Measurements from ENCODE around the gene PRSS22. TPM values are rescaled to one million over a fixed set of nuclear protein-coding genes. Genes with fewer than 3 reads are reported as not detected.
A peak's percentile ranks its signal among the peaks of the same experiment; 100 is the strongest.

The PRSS22 gene
- total RNA-seq, 1 donor, result not detected

GRCh38 chr16:2898831-2899563 lies 41.0 kb upstream of the PRSS22 start:
- Histone ChIP-seq H3K27me3 (ENCODE audit: insufficient read depth, low read length) (no peaks in the 10 kb centered on the region), H3K36me3 (ENCODE audit: insufficient read depth, low read length) (peaks cover 11% of the 10 kb centered on the region), H3K9me3 (ENCODE audit: low read depth, low read length) (no peaks in the 10 kb centered on the region), H3K27ac (ENCODE audit: low read depth, low read length) (no peak overlapping the region), H3K4me2 (ENCODE audit: insufficient read depth, low read length) (no peak overlapping the region), H4K20me1 (ENCODE audit: insufficient read depth, low read length) (peaks cover 21% of the 10 kb centered on the region), H3K79me2 (ENCODE audit: insufficient read depth, low read length) (peaks cover 10% of the 10 kb centered on the region), H3K4me1 (ENCODE audit: insufficient read depth, low read length) (peaks cover 15% of the 10 kb centered on the region), H2AFZ (ENCODE audit: low read length) (no peak overlapping the region), H3K4me3 (ENCODE audit: insufficient read depth, low read length) (no peak overlapping the region)
- no peak for TF ChIP-seq CTCF (IDR thresholded peaks at IDR 0.05; ENCODE audit: extremely low read depth, low read depth, low read length)
- DNase-seq (ENCODE audit: insufficient read length, low spot score, missing footprints), result peak; percentile 56

GRCh38 chr16:2897110-2897509 lies 39.1 kb upstream of the PRSS22 start:
- peaks cover 25% of the 10 kb centered on the region for H4K20me1 ChIP-seq (ENCODE audit: insufficient read depth, low read length)
- H3K79me2 ChIP-seq (ENCODE audit: insufficient read depth, low read length), result peaks cover 17% of the 10 kb centered on the region
- peak; percentile 84 for DNase-seq (ENCODE audit: insufficient read length, low spot score, missing footprints)
- H3K4me3 ChIP-seq (ENCODE audit: insufficient read depth, low read length), result no peak overlapping the region
- H3K4me1 ChIP-seq (ENCODE audit: insufficient read depth, low read length), result peaks cover 12% of the 10 kb centered on the region
- H3K27ac ChIP-seq (ENCODE audit: low read depth, low read length), result peak overlapping the region; percentile 48
- no peaks in the 10 kb centered on the region for H3K27me3 ChIP-seq (ENCODE audit: insufficient read depth, low read length)
- no peaks in the 10 kb centered on the region for H3K9me3 ChIP-seq (ENCODE audit: low read depth, low read length)
- TF ChIP-seq CTCF (IDR thresholded peaks at IDR 0.05; ENCODE audit: extremely low read depth, low read depth, low read length), result no peak
- H3K4me2 ChIP-seq (ENCODE audit: insufficient read depth, low read length), result no peak overlapping the region
- H2AFZ ChIP-seq (ENCODE audit: low read length), result no peak overlapping the region
- peaks cover 11% of the 10 kb centered on the region for H3K36me3 ChIP-seq (ENCODE audit: insufficient read depth, low read length)

GRCh38 chr16:2896480-2897010 lies 38.6 kb upstream of the PRSS22 start:
- Histone ChIP-seq H3K9me3 (ENCODE audit: low read depth, low read length) (no peaks in the 10 kb centered on the region), H3K27me3 (ENCODE audit: insufficient read depth, low read length) (no peaks in the 10 kb centered on the region), H3K4me2 (ENCODE audit: insufficient read depth, low read length) (no peak overlapping the region), H3K27ac (ENCODE audit: low read depth, low read length) (peak overlapping the region; percentile 48), H3K4me3 (ENCODE audit: insufficient read depth, low read length) (no peak overlapping the region), H3K36me3 (ENCODE audit: insufficient read depth, low read length) (peaks cover 11% of the 10 kb centered on the region), H4K20me1 (ENCODE audit: insufficient read depth, low read length) (peaks cover 25% of the 10 kb centered on the region), H3K4me1 (ENCODE audit: insufficient read depth, low read length) (peaks cover 12% of the 10 kb centered on the region), H3K79me2 (ENCODE audit: insufficient read depth, low read length) (peaks cover 19% of the 10 kb centered on the region), H2AFZ (ENCODE audit: low read length) (no peak overlapping the region)
- DNase-seq (ENCODE audit: insufficient read length, low spot score, missing footprints), result peak; percentile 46
- no peak for TF ChIP-seq CTCF (IDR thresholded peaks at IDR 0.05; ENCODE audit: extremely low read depth, low read depth, low read length)

GRCh38 chr16:2895813-2896212 lies 37.8 kb upstream of the PRSS22 start:
- Histone ChIP-seq H3K4me1 (ENCODE audit: insufficient read depth, low read length) (peaks cover 15% of the 10 kb centered on the region), H3K27me3 (ENCODE audit: insufficient read depth, low read length) (no peaks in the 10 kb centered on the region), H3K9me3 (ENCODE audit: low read depth, low read length) (no peaks in the 10 kb centered on the region), H3K27ac (ENCODE audit: low read depth, low read length) (no peak overlapping the region), H3K4me3 (ENCODE audit: insufficient read depth, low read length) (no peak overlapping the region), H3K4me2 (ENCODE audit: insufficient read depth, low read length) (no peak overlapping the region), H2AFZ (ENCODE audit: low read length) (no peak overlapping the region), H3K79me2 (ENCODE audit: insufficient read depth, low read length) (peaks cover 23% of the 10 kb centered on the region), H4K20me1 (ENCODE audit: insufficient read depth, low read length) (peaks cover 25% of the 10 kb centered on the region), H3K36me3 (ENCODE audit: insufficient read depth, low read length) (peaks cover 11% of the 10 kb centered on the region)
- TF ChIP-seq CTCF (IDR thresholded peaks at IDR 0.05; ENCODE audit: extremely low read depth, low read depth, low read length), result no peak
- DNase-seq (ENCODE audit: insufficient read length, low spot score, missing footprints), result peak; percentile 82

All from osteoblast (primary cell).